Measurements from ENCODE around the gene CYP11A1. TPM values are rescaled to one million over a fixed set of nuclear protein-coding genes. Genes with fewer than 3 reads are reported as not detected.

Gene CYP11A1
- total RNA-seq, 1 donor from 2014 or later, result 62.4 TPM

DNA sequence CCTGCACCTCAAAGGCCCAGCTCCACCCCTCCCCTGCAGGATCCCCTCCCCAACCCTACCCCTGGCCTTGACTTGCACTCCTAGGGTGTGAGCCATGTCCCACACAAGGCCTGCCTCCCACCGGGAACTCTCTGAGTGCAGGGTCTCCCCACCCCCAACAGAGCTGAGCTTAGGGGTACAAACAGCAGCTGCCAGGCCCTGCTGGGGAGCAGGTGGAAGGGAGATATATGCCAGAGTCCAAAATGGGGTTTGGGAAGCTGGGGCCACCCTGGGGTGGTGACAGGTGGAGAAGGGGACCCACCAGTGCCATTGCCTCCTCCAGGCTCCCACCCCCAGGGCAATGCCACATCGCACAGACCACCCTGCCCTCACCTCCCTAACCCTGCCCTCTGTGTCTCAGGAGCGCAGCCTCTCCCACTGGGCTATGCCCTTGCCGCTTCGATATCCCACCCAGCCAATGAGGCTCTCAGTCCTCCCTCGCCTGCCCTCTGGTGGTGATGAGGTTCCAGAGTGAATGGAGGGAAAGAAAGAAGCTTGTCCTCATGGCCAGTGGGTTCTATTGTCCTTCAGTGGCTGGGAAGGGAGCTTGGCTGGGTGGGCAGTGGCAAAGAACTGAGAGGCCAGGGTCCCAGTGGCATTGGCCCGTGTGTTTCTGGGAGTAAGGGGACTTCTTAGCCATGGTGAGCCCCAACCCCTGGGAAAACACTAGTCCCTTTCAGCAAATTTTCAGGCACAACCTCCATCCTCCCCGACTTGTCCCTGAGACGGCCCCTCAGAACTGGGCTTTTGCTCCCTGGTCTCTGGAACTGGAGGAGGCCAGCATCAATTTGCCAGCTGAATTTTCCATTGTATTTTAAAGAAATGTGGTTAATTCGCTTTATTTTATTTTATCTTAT lies 46.8 kb downstream of the CYP11A1 start:
- H3K27ac ChIP-seq, result no peak overlapping the region
- intact Hi-C loops (cut with DNase I), result no loop called here

DNA sequence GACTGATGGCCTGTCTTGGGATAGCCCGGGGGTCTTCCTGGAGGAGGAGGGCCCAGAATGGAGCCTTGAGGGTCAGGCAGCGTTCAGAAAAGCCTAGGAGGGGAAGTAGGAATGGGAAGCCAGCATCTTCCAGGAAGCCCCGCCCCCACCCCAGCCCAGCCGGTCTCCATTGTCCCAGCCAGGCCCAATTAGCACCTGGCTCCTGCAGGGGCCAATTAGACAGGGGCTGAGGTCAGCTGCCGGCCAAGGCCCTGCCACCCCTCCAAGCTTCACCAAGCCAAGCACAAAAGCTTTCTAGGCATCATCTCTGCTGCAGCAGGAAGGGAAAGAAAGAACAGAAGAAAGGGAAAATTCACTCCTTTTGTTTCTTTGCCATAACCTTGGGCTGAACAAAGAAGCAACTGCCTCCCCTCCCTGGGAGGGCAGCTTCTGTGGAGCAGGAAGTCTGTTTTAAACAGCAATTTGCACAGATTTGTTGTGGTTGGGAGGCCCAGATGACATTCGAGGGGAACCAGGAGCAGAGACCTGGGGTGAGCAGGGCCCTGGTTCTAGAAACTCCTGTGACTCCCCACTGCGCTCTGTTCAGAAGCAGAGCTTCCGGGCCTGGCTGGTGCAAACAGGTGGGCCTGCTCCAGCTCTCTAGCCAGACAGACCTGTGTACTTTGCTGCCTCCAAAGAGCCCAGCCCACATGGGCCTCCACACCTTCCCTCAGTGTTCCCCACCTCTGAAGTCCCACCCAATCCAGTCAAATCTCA lies 47.7 kb downstream of the CYP11A1 start:
- Histone ChIP-seq H3K4me3 (no peak overlapping the region), H3K27ac (peak overlapping the region; percentile 49 to 92), H3K27me3 (no peaks in the 10 kb centered on the region), H3K4me1 (peaks cover 18 to 44% of the 10 kb centered on the region in 2 donors), H3K36me3 (no peaks in the 10 kb centered on the region), H3K9me3 (no peaks in the 10 kb centered on the region)
- intact Hi-C loops (cut with DNase I), result loop anchor here (5.0 to 10.0 kb wide), 3 partner anchors 265 to 365 kb away; partner anchors contain the start of genes PML and STOML1
- TF ChIP-seq, protein P1, sequence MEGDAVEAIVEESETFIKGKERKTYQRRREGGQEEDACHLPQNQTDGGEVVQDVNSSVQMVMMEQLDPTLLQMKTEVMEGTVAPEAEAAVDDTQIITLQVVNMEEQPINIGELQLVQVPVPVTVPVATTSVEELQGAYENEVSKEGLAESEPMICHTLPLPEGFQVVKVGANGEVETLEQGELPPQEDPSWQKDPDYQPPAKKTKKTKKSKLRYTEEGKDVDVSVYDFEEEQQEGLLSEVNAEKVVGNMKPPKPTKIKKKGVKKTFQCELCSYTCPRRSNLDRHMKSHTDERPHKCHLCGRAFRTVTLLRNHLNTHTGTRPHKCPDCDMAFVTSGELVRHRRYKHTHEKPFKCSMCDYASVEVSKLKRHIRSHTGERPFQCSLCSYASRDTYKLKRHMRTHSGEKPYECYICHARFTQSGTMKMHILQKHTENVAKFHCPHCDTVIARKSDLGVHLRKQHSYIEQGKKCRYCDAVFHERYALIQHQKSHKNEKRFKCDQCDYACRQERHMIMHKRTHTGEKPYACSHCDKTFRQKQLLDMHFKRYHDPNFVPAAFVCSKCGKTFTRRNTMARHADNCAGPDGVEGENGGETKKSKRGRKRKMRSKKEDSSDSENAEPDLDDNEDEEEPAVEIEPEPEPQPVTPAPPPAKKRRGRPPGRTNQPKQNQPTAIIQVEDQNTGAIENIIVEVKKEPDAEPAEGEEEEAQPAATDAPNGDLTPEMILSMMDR (IDR thresholded peaks at IDR 0.05), result no peak
- no peak for DNase-seq (ENCODE audit: low spot score in 2 of 2)

More for the DNA sequence above, 46.8 kb downstream of the CYP11A1 start:
- TF ChIP-seq, protein P1 (IDR thresholded peaks at IDR 0.05), result peak; percentile 38 to 52 (median 45)
- H3K4me1 ChIP-seq, result peaks cover 17 to 36% of the 10 kb centered on the region in 2 donors
- H3K27me3 ChIP-seq, result no peaks in the 10 kb centered on the region
- H3K36me3 ChIP-seq, result no peaks in the 10 kb centered on the region
- peak in 1 of 2 donors; percentile 69 for DNase-seq (ENCODE audit: low spot score in 2 of 2)
- H3K9me3 ChIP-seq, result no peaks in the 10 kb centered on the region
- H3K4me3 ChIP-seq, result no peak overlapping the region

DNA sequence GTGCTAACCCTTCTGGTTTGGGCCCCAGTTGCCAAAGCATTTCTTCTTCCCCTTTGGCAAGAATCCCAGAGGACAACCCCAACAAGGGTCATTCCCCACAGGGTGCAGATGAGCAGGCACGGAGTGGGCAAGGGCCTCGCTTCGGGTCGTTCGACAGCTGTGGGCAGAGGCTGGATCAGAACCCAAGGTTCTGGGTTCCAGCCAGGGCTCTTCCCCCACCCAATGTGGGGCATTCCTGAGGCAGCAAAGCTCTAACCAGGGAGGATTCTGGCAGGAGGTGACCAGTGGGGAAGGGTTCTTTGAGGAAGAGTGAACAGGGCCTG lies 48.3 kb downstream of the CYP11A1 start:
- intact Hi-C loops (cut with DNase I), result loop anchor here (5.0 to 10.0 kb wide), 3 partner anchors 264 to 364 kb away; partner anchors contain the start of genes PML and STOML1

DNA sequence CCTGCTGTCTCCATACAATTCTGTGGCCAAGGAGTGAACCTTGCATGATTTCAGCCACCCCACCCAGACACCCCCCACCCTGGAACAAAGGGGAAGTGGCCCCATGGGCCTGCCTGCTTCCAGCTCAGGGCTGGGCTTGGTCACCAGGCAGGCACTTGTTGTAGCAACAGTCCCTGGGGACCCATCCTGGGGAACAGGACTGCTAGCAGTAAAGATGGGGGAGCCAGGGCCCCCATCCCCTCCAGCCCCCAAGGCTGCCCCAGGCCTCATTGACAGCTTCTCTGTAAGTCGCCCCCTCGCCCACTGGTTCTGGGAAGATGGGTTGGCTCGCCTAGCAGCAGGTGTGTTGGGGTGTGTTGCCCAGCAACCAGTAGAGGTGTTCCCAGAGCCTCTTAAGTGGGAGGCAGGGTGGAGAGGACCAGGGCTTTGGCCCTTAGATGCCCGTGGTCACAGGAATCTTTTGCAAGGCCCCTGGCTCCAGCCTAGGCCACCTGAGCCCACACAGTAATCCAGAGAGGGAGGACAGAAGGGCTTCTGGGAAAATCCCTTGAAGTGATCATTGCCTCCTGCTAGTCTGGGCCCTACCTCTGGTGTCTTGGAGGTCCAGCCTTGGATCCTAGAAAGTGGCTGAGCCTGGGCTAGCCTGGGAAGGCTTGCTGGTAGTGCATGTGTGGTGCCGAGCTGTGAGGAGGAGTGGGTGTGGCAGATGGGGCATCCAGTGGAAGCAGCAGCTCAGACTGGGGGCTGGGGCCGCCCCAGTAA lies 48.9 kb downstream of the CYP11A1 start:
- Histone ChIP-seq H3K27ac (peak overlapping the region; percentile 76 to 92), H3K27me3 (no peaks in the 10 kb centered on the region), H3K4me3 (no peak overlapping the region), H3K9me3 (no peaks in the 10 kb centered on the region), H3K36me3 (no peaks in the 10 kb centered on the region), H3K4me1 (peaks cover 20 to 44% of the 10 kb centered on the region in 2 donors)
- intact Hi-C loops (cut with DNase I), result loop anchor here (5.0 to 10.0 kb wide), 3 partner anchors 264 to 364 kb away; partner anchors contain the start of genes PML and STOML1
- TF ChIP-seq, protein P1 (IDR thresholded peaks at IDR 0.05), result no peak
- DNase-seq (ENCODE audit: low spot score in 2 of 2), result peak in 1 of 2 donors; percentile 76

More for the DNA sequence above, 48.3 kb downstream of the CYP11A1 start:
- no peak overlapping the region for H3K4me3 ChIP-seq
- peaks cover 20 to 44% of the 10 kb centered on the region in 2 donors for H3K4me1 ChIP-seq
- H3K27ac ChIP-seq, result peak overlapping the region; percentile 49 to 92
- TF ChIP-seq, protein P1 (IDR thresholded peaks at IDR 0.05), result no peak
- no peaks in the 10 kb centered on the region for H3K9me3 ChIP-seq
- DNase-seq (ENCODE audit: low spot score in 2 of 2), result no peak
- H3K27me3 ChIP-seq, result no peaks in the 10 kb centered on the region
- H3K36me3 ChIP-seq, result no peaks in the 10 kb centered on the region

DNA sequence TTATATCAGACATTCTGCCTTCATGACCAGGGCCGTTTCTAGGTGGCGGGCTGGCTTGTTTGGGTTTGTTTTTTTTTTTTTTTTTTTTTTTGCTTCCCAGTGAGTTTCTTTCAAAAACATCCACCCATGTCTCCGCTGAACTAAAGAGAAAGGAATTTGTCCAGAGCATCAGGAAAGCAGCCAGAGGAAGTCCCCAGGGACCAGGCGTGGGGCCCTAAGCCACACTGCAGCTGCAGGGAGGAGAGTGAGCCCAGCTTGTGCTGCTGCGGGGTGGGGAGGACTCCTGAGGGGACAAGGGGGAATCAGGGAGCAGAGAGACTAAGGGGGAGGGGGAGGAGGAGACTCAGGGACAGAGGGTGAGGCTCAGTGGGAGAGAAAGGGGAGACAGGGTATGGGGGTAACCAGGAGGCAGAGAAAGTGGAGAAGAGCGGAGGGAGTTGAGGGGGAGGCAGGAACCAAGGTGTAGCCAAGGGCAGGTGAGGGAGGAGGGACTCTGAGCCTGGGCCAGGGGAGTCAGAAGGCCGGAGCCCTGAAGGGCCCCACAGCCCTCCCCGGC lies 49.5 kb downstream of the CYP11A1 start:
- H3K9me3 ChIP-seq, result no peaks in the 10 kb centered on the region
- intact Hi-C loops (cut with DNase I), result loop anchor here (2.0 to 10.0 kb wide), 4 partner anchors 107 to 363 kb away; partner anchors contain the start of genes PML and STOML1
- H3K27ac ChIP-seq, result peak overlapping the region; percentile 82 to 92
- no peaks in the 10 kb centered on the region for H3K36me3 ChIP-seq
- H3K4me1 ChIP-seq, result peaks cover 20 to 44% of the 10 kb centered on the region in 2 donors
- TF ChIP-seq, protein P1 (IDR thresholded peaks at IDR 0.05), result no peak
- no peak overlapping the region for H3K4me3 ChIP-seq
- DNase-seq (ENCODE audit: low spot score in 2 of 2), result peak; percentile 65 to 94
- no peaks in the 10 kb centered on the region for H3K27me3 ChIP-seq

Data from ascending aorta (tissue), 2 donors.